ENCODE measurements around the gene C12orf60.

C12orf60 gene

GRCh38 chr12:14850929-14851663 lies 47.6 kb downstream of the C12orf60 start:
- Histone ChIP-seq H3K27ac (peak overlapping the region in 1 of 2 donors; percentile 8), H3K4me3 (no peak overlapping the region), H3K27me3 (no peaks in the 10 kb centered on the region), H3K4me1 (peaks cover 0 to 51% (median 22%) of the 10 kb centered on the region in 4 donors), H3K36me3 (no peaks in the 10 kb centered on the region), H3K9me3 (no peaks in the 10 kb centered on the region)
- TF ChIP-seq CTCF (IDR thresholded peaks at IDR 0.05) = no peak
- DNase-seq = no peak
- intact Hi-C loops (cut with DNase I; ENCODE audit: low total_unique reads) = no loop called here

GRCh38 chr12:14852880-14853279 lies 49.4 kb downstream of the C12orf60 start:
- H3K4me3 ChIP-seq = no peak overlapping the region
- no peak for TF ChIP-seq CTCF (IDR thresholded peaks at IDR 0.05)
- no peaks in the 10 kb centered on the region for H3K27me3 ChIP-seq

GRCh38 chr12:14853961-14854360 lies 50.5 kb downstream of the C12orf60 start:
- Histone ChIP-seq H3K27ac (peak overlapping the region in 1 of 2 donors; percentile 23), H3K27me3 (no peaks in the 10 kb centered on the region), H3K9me3 (no peaks in the 10 kb centered on the region), H3K36me3 (no peaks in the 10 kb centered on the region), H3K4me1 (peaks cover 0 to 28% (median 12%) of the 10 kb centered on the region in 4 donors), H3K4me3 (no peak overlapping the region)
- DNase-seq = peak in 1 of 2 donors; percentile 37
- intact Hi-C loops (cut with DNase I; ENCODE audit: low total_unique reads) = no loop called here
- TF ChIP-seq CTCF (IDR thresholded peaks at IDR 0.05) = no peak

More at GRCh38 chr12:14852880-14853279, 49.4 kb downstream of the C12orf60 start:
- Histone ChIP-seq H3K4me1 (peaks cover 0 to 34% (median 14%) of the 10 kb centered on the region in 4 donors), H3K9me3 (no peaks in the 10 kb centered on the region), H3K36me3 (no peaks in the 10 kb centered on the region), H3K27ac (no peak overlapping the region)
- intact Hi-C loops (cut with DNase I; ENCODE audit: low total_unique reads) = no loop called here
- DNase-seq = no peak

- peaks cover 0 to 4% (median 0%) of the 10 kb centered on the region in 3 donors for H3K9me3 ChIP-seq
- peak overlapping the region; percentile 23 to 31 for H3K27ac ChIP-seq
- no peak for TF ChIP-seq CTCF (IDR thresholded peaks at IDR 0.05)
- no peaks in the 10 kb centered on the region for H3K27me3 ChIP-seq
- no peak overlapping the region for H3K4me3 ChIP-seq
- intact Hi-C loops (cut with DNase I; ENCODE audit: low total_unique reads) = no loop called here
- H3K36me3 ChIP-seq = no peaks in the 10 kb centered on the region
- no peak for DNase-seq
- H3K4me1 ChIP-seq = peaks cover 0 to 21% (median 10%) of the 10 kb centered on the region in 4 donors
These were observed 51.2 kb downstream of the C12orf60 start for GRCh38 chr12:14854586-14855183.

- H3K4me1 ChIP-seq = peaks cover 0 to 15% (median 10%) of the 10 kb centered on the region in 4 donors
- no peak overlapping the region for H3K4me3 ChIP-seq
- no peaks in the 10 kb centered on the region for H3K27me3 ChIP-seq
- H3K27ac ChIP-seq = no peak overlapping the region
- no peaks in the 10 kb centered on the region for H3K36me3 ChIP-seq
- intact Hi-C loops (cut with DNase I; ENCODE audit: low total_unique reads) = no loop called here
- TF ChIP-seq CTCF (IDR thresholded peaks at IDR 0.05) = no peak
- H3K9me3 ChIP-seq = peaks cover 0 to 21% (median 3%) of the 10 kb centered on the region in 3 donors
- no peak for DNase-seq
These were observed 55.0 kb downstream of the C12orf60 start for GRCh38 chr12:14858513-14858912.

Data from tibial artery (tissue), 4 donors.